SK-N-SH (cell line): Measurements from ENCODE around the gene SHISA8. TPM values are rescaled to one million over a fixed set of nuclear protein-coding genes. Genes with fewer than 3 reads are reported as not detected.

Experiments
- CTCF ChIA-PET: fragments of 300-600, 350-600 bp; formaldehyde crosslinking; extraction: SDS; loops from one replicate; lab custom pipeline; 2021; lab: Yijun Ruan, JAX
- POLR2A ChIA-PET: fragments of 350-600 bp; sonication (Branson Sonifier 250); formaldehyde crosslinking; extraction: SDS; loops from one replicate; lab custom pipeline; 2020; ENCODE audit warnings: antibody characterized with exemption, inconsistent platforms; lab: Yijun Ruan, JAX
- DNase-seq: peaks from one replicate; pipeline ENCODE4 v3.0.0; 2012
- H2AFZ ChIP-seq: fragments of 200-600 bp; sonication (generic); 2 replicates; pipeline ENCODE4 v1.8.1; 2016; ENCODE audit warnings: antibody characterized with exemption, mild to moderate bottlenecking, low read depth
- H3F3A ChIP-seq: fragments of 200-600 bp; sonication (generic); replicated peaks from 2 replicates; pipeline ENCODE3; 2016; ENCODE audit warnings: antibody characterized with exemption, mild to moderate bottlenecking; ENCODE audit not compliant: insufficient read depth
- H3K27ac ChIP-seq, 2 experiments: fragments of 200-500 bp in 1 of 2; fragments of 200-600 bp in 1 of 2; sonication (Bioruptor generic) in 1 of 2; sonication (generic), shearing (Covaris generic) in 1 of 2; 2 replicates each; pipeline versions ENCODE4 v1.5.1 to v1.6.1; 2014 to 2016; ENCODE audit warnings: low read depth in 2 of 2, inconsistent platforms in 1 of 2, low read length in 1 of 2, mild to moderate bottlenecking in 1 of 2, mixed read lengths in 1 of 2
- H3K27me3 ChIP-seq: fragments of 200-600 bp; sonication (generic), shearing (Covaris generic); 2 replicates; pipeline ENCODE4 v1.6.1; 2016; ENCODE audit warnings: mixed run types; ENCODE audit not compliant: insufficient read depth
- H3K36me3 ChIP-seq, 2 experiments: fragments of 200-500 bp in 1 of 2; fragments of 200-600 bp in 1 of 2; sonication (Bioruptor generic) in 1 of 2; sonication (generic) in 1 of 2; replicated peaks in 1 of 2; 2 replicates each; pipeline versions ENCODE3 to v1.5.1; 2014 to 2016; ENCODE audit warnings: low read length in 1 of 2, mild to moderate bottlenecking in 1 of 2; ENCODE audit not compliant: insufficient read depth in 2 of 2, control insufficient read depth in 1 of 2
- H3K4me1 ChIP-seq, 2 experiments: fragments of 200-500 bp in 1 of 2; fragments of 200-600 bp in 1 of 2; sonication (Bioruptor generic) in 1 of 2; sonication (generic), shearing (Covaris generic) in 1 of 2; 2 replicates each; pipeline versions ENCODE4 v1.5.1 to v1.6.1; 2014 to 2016; ENCODE audit warnings: low read depth in 1 of 2, low read length in 1 of 2, mixed run types in 1 of 2; ENCODE audit not compliant: insufficient read depth in 2 of 2, control insufficient read depth in 1 of 2
- H3K4me2 ChIP-seq: fragments of 200-600 bp; sonication (generic), shearing (Covaris generic); 2 replicates; pipeline ENCODE4 v1.6.1; 2017; ENCODE audit warnings: mixed run types
- H3K4me3 ChIP-seq, 2 experiments: fragments of 200-500 bp in 1 of 2; fragments of 200-600 bp in 1 of 2; sonication (Bioruptor generic) in 1 of 2; sonication (generic), shearing (Covaris generic) in 1 of 2; 2 replicates each; pipeline versions ENCODE4 v1.5.1 to v1.8.1; 2014 to 2016; ENCODE audit warnings: low read depth in 2 of 2, inconsistent platforms in 1 of 2, low read length in 1 of 2, mild to moderate bottlenecking in 1 of 2, mixed read lengths in 1 of 2, moderate library complexity in 1 of 2
- H3K79me2 ChIP-seq: fragments of 200-600 bp; sonication (generic); 2 replicates; pipeline ENCODE4 v1.8.1; 2017; ENCODE audit warnings: mild to moderate bottlenecking; ENCODE audit not compliant: insufficient read depth
- H3K9ac ChIP-seq: fragments of 200-600 bp; sonication (generic); 2 replicates; pipeline ENCODE4 v1.6.1; 2017; ENCODE audit warnings: mixed run types
- H3K9me2 ChIP-seq: fragments of 200-600 bp; sonication (generic); 2 replicates; pipeline ENCODE4 v1.6.1; 2017; ENCODE audit warnings: mixed run types
- H3K9me3 ChIP-seq: fragments of 200-600 bp; sonication (generic); 2 replicates; pipeline ENCODE4 v1.6.1; 2017; ENCODE audit warnings: mixed run types, mild to moderate bottlenecking, moderate library complexity
- H4K20me1 ChIP-seq: fragments of 200-600 bp; sonication (generic); 2 replicates; pipeline ENCODE4 v1.6.1; 2017; ENCODE audit warnings: mild to moderate bottlenecking, mixed run types; ENCODE audit not compliant: insufficient read depth
- ELF1 ChIP-seq: IDR thresholded peaks from 2 replicates; pipeline ENCODE4 v1.4.0; 2012
- EP300 ChIP-seq, 2 experiments: IDR thresholded peaks; 2 replicates each; pipeline versions ENCODE4 v1.4.0 to v1.6.1; 2012; ENCODE audit warnings: borderline replicate concordance in 1 of 2, low read depth in 1 of 2, low read length in 1 of 2
- FOSL2 ChIP-seq: IDR thresholded peaks from 2 replicates; pipeline ENCODE4 v1.4.0; 2012; ENCODE audit warnings: low read depth, mild to moderate bottlenecking, moderate library complexity, borderline replicate concordance
- FOXJ3 ChIP-seq: sonication (generic); formaldehyde crosslinking; IDR thresholded peaks from 2 replicates; pipeline ENCODE4 v1.5.1; 2020; ENCODE audit warnings: mild to moderate bottlenecking, missing genetic modification reagents
- REST ChIP-seq: IDR thresholded peaks from 2 replicates; pipeline ENCODE4 v1.6.1; 2012; ENCODE audit warnings: mild to moderate bottlenecking, low read depth, low read length, moderate library complexity
- TAF1 ChIP-seq: IDR thresholded peaks from 2 replicates; pipeline ENCODE4 v1.6.1; 2012; ENCODE audit warnings: low read depth, mild to moderate bottlenecking, low read length, moderate library complexity, borderline replicate concordance
- WGBS: methylation state at CpG from one replicate; pipeline ENCODE4 v1.1.6; 2017; ENCODE audit warnings: low lambda C conversion rate; 5-methylcytosine and 5-hydroxymethylcytosine counted together
- polyA plus RNA-seq, 3 experiments: library from polyadenylated mRNA; depleted of rRNA; stranded (reverse); fragments of >200 nt; gene quantifications; 2 replicates each; pipeline ENCODE4 v1.2.3, GENCODE V29; 2012
- TF ChIP-seq, protein P1 (sequence below): IDR thresholded peaks from 2 replicates; pipeline ENCODE4 v1.4.0; 2012; ENCODE audit warnings: low read depth
- TF ChIP-seq, protein P2 (sequence below): fragments of 150-350 bp; IDR thresholded peaks from 2 replicates; pipeline ENCODE4 v1.6.1; 2016; ENCODE audit warnings: mild to moderate bottlenecking, low read depth, low read length

The SHISA8 gene
- polyA plus RNA-seq, 1 of the 3 experiments (the other 2 are of a cell fraction), result not detected

- no peaks in the 10 kb centered on the region for H3K9me3 ChIP-seq
- no CpG with 5 or more reads among the region's 79 CpGs for WGBS
- peaks cover 26% of the 10 kb centered on the region; the same call in 1 of the 2 replicates for H3K27me3 ChIP-seq
These were observed 886 bp downstream of the SHISA8 start for GRCh38 chr22:41913842-41914534.

GRCh38 chr22:41913040-41913719, 1.7 kb downstream of the SHISA8 start:
- no peaks in the 10 kb centered on the region for H3K79me2 ChIP-seq
- H3K4me3 ChIP-seq, result no peak overlapping the region
- WGBS, result 60% methylated on average over 3 of the region's 11 CpGs
- no peaks in the 10 kb centered on the region for H3K9me3 ChIP-seq
- no peaks in the 10 kb centered on the region for H4K20me1 ChIP-seq
- no peak overlapping the region for H2AFZ ChIP-seq
- no peaks in the 10 kb centered on the region for H3K36me3 ChIP-seq
- TF ChIP-seq, protein P1, sequence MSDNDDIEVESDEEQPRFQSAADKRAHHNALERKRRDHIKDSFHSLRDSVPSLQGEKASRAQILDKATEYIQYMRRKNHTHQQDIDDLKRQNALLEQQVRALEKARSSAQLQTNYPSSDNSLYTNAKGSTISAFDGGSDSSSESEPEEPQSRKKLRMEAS, result no peak
- no peak for TF ChIP-seq FOSL2
- no peak for TF ChIP-seq REST
- TF ChIP-seq, protein P2, sequence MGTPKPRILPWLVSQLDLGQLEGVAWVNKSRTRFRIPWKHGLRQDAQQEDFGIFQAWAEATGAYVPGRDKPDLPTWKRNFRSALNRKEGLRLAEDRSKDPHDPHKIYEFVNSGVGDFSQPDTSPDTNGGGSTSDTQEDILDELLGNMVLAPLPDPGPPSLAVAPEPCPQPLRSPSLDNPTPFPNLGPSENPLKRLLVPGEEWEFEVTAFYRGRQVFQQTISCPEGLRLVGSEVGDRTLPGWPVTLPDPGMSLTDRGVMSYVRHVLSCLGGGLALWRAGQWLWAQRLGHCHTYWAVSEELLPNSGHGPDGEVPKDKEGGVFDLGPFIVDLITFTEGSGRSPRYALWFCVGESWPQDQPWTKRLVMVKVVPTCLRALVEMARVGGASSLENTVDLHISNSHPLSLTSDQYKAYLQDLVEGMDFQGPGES, result no peak
- TF ChIP-seq EP300 (IDR thresholded peaks at IDR 0.05; ENCODE audit: borderline replicate concordance in 1 of 2, low read depth in 1 of 2, low read length in 1 of 2), result no peak
- no peak for TF ChIP-seq FOXJ3
- TF ChIP-seq ELF1, result no peak
- no peak for TF ChIP-seq TAF1
- H3K4me2 ChIP-seq, result no peak overlapping the region
- H3K4me1 ChIP-seq, result peaks cover 0 to 3% of the 10 kb centered on the region in 2 experiments; a peak in 2 of 4 replicates
- no peak overlapping the region for H3K9ac ChIP-seq
- ChIA-PET POLR2A (no interaction called here), CTCF (interaction anchor here (0.6 to 1.5 kb wide), 4 partner anchors 13 to 314 kb away, joined by 3 to 5 read pairs (median 4); no protein-coding TSS in a partner anchor)
- no peaks in the 10 kb centered on the region for H3F3A ChIP-seq
- no peak overlapping the region for H3K27ac ChIP-seq
- no peak for DNase-seq
- no peaks in the 10 kb centered on the region for H3K9me2 ChIP-seq
- peaks cover 26% of the 10 kb centered on the region; the same call in 1 of the 2 replicates for H3K27me3 ChIP-seq

More at GRCh38 chr22:41913842-41914534, 886 bp downstream of the SHISA8 start:
- Histone ChIP-seq H3K79me2 (no peaks in the 10 kb centered on the region), H3F3A (no peaks in the 10 kb centered on the region), H3K9ac (no peak overlapping the region), H3K9me2 (no peaks in the 10 kb centered on the region), H3K27ac (no peak overlapping the region), H3K4me3 (no peak overlapping the region), H3K4me1 (peaks cover 0 to 3% of the 10 kb centered on the region in 2 experiments; a peak in 2 of 4 replicates), H2AFZ (no peak overlapping the region), H4K20me1 (no peaks in the 10 kb centered on the region), H3K4me2 (no peak overlapping the region), H3K36me3 (no peaks in the 10 kb centered on the region)
- no peak for DNase-seq
- TF ChIP-seq, protein P1, result no peak
- ChIA-PET POLR2A (no interaction called here), CTCF (no interaction called here)
